ENCODE results near the gene VAMP2.

The VAMP2 gene

DNA sequence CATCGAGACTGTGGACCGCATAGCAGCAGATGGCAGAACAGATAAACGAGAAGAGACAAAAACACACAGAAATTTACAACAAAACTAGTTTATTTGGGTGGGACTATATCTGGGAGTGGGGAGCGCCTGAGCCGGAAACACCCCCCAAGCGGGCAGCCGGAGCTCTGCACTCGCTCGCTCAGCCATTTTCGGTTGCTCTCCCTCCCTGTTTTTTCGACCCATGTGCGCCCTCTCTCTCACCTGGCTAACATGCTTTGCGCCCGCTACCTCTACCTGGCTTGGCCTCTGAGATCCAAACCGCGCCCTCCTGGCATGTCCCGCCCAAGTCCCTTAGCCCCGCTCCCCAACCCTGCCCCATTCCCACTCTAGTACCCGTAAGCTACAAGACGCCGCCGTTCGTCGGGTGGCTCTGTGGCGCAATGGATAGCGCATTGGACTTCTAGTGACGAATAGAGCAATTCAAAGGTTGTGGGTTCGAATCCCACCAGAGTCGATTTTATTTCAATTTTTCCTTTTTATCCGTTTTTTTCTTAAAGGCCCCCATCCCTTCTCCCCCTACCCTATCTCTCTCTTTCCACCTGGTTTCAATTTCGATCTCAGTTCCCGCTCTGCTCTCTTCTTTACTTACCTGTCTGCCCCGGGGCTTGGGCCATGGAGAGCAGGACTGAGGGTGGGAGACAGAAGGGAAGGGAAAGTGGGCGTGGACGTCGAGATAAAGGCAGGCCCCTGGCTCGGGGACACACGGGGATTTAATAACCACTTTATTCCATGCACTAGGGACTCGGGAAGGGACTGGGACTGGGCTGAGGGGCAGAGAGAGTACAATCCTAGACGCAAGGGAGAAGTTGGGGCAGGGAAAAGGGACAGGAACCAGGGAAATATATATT lies 42.0 kb downstream of the VAMP2 start:
- TF ChIP-seq, protein P1, sequence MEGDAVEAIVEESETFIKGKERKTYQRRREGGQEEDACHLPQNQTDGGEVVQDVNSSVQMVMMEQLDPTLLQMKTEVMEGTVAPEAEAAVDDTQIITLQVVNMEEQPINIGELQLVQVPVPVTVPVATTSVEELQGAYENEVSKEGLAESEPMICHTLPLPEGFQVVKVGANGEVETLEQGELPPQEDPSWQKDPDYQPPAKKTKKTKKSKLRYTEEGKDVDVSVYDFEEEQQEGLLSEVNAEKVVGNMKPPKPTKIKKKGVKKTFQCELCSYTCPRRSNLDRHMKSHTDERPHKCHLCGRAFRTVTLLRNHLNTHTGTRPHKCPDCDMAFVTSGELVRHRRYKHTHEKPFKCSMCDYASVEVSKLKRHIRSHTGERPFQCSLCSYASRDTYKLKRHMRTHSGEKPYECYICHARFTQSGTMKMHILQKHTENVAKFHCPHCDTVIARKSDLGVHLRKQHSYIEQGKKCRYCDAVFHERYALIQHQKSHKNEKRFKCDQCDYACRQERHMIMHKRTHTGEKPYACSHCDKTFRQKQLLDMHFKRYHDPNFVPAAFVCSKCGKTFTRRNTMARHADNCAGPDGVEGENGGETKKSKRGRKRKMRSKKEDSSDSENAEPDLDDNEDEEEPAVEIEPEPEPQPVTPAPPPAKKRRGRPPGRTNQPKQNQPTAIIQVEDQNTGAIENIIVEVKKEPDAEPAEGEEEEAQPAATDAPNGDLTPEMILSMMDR (IDR thresholded peaks at IDR 0.05; ENCODE audit: insufficient read depth, low read depth, low read length, missing control alignments), result peak; percentile 39
- H3K4me3 ChIP-seq (ENCODE audit: low read length), result peak overlapping the region; percentile 66
- DNase-seq (ENCODE audit: low read depth), result peak; percentile 87

DNA sequence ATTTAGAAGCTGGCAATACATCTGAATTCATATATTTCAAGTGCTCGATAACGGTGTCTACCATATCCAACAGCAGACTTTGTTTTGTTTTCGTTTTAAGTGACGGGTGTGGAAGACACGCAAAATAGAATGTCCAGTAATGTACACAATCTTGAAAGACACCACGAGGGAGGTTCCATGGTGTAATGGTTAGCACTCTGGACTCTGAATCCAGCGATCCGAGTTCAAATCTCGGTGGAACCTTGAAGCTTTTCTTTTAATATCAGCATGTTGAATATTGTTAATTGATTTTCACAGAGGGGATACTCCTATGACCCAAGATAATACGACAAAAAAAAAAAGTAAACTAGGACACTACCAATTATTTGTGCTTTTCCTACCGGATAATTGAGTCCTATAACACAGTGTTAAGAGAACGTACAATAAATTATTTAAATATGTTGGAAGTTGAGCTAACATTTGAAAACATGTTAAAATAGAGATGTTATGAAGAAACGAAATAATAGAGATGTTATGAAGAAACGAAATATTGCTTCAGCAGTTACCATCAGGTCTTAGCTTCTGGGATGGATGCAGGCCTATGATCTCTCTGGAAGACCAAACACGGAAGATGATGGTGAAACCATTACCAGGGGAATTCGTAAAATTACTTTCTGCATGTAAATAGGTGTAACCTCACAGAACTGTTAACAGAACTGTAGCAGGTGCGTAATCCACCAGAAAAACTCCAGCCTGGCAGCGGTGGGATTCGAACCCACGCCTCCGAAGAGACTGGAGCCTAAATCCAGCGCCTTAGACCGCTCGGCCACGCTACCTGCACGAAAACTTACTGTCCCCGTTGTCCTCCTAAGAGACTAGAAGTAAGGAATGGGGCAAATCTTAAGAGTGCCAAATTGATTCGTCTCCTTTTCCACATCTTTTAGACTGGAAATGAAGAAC lies 42.9 kb downstream of the VAMP2 start:
- peak; percentile 89 for DNase-seq (ENCODE audit: low read depth)
- TF ChIP-seq, protein P1 (IDR thresholded peaks at IDR 0.05; ENCODE audit: insufficient read depth, low read depth, low read length, missing control alignments), result no peak
- H3K4me3 ChIP-seq (ENCODE audit: low read length), result peak overlapping the region; percentile 66

DNA sequence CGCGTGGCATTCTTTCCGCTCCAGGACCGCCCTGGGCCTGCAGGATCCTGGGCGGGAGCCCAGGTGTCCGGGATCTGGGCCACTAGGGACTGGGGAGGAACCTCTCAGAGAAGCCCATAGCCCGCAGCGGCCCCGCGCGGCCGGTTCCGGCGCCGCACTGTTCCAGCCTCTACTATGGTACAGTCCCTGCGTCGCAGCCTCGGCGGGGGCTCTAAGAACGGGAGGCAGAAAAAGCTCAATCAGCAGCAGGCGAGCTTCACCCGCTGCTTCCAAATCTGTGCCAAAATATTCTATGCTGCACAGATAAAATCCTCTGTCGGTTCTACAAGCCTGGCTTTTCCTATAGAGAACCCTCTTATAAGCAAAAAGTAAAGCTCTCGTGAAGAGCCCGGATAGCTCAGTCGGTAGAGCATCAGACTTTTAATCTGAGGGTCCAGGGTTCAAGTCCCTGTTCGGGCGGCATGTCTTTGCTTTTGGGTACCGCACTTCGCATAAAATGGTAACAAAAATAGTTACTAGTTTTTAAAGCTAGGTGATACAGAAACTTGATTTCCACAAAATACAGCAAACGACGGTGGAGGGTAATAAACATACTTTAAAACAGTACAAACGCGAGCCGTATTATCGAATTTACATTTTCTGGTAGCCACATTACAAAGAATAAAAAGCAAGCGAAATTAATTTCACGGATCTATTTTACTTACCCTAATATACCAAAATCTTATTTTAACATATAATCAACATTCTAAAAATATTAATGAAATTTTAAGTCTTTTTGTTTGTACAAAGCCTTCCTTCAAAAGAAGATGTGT lies 43.8 kb downstream of the VAMP2 start:
- TF ChIP-seq, protein P1 (IDR thresholded peaks at IDR 0.05; ENCODE audit: insufficient read depth, low read depth, low read length, missing control alignments), result peak; percentile 84
- peak overlapping the region; percentile 60 for H3K4me3 ChIP-seq (ENCODE audit: low read length)
- peak; percentile 79 for DNase-seq (ENCODE audit: low read depth)

DNA sequence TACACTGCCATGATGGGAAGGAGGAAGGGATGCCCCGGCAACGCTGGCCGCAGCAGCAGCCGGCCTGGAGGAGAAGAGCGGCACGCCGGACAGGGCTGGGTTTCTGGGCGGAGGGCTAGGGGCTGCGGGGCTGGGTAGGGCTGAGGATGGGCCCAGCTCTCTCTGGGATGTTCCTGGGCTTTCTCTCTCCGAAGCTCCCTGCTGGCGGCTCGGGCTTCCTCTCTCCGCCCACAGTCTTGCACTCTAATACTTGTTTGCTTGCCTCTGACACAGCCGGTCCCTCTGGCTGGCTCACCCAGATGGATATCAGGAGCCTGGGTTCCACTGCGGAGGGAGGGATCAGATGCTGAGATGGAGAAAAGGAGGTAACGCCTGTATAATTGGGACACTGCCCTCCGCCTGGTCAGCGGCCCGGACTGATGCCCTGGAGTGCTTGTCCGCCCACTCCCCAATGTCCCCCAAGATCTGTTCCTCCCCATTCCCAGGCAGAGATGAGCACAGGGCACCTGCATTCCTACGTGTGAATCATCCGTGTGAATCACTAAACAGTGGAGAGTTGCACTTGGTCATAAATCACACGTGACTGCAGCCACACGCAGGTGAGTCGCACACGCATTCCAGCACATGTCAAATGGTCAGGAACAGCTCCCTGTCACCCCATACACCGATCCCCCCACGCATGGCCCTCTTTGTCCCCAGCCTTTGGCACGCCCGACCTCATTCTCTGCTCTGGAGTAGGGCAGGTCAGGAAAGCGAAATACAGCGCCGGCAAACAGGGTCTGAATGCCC lies 44.6 kb downstream of the VAMP2 start, which contains the start of gene ALOXE3:
Gene ALOXE3, minus strand, starts transcription at position 535 of the 789 bp plus-strand sequence. Its CDS starts 524 bp downstream, at position 11.
- peak within 1 kb of the TSS; percentile 60 for H3K4me3 ChIP-seq (ENCODE audit: low read length)

DNA sequence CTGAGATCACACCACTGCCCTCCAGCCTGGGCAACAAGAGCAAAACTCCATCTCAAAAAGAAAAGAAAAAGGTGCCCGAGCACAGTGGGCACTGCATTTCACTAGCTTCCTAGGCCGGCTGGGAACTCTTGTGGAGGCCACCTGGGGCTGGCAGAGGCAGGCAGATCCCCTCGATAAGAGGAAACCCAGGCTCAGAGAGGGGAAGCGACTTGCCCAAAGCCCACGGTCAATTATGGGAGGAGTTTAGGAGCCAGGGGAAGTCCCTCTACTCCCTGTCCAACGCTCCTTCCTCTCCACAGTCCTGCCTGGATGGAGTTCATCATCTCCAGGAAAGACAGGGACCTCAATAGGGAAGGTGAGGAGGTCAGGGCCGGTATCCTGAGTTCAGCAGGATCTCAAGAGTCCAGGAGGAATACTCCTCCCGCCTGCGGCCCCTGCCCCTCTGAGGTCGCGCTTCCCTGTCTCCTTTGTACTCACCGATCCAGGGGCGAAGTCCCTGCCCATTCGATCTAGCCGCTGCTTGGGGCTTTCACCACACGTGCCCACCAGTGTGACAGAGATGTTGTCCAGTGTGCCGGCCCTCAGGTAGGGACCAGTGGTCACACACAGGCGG lies 45.3 kb downstream of the VAMP2 start:
- TF ChIP-seq, protein P1 (IDR thresholded peaks at IDR 0.05; ENCODE audit: insufficient read depth, low read depth, low read length, missing control alignments), result no peak
- no peak for DNase-seq (ENCODE audit: low read depth)
- H3K4me3 ChIP-seq (ENCODE audit: low read length), result peak overlapping the region; percentile 60

More for the DNA sequence above, 44.6 kb downstream of the VAMP2 start, which contains the start of gene ALOXE3:
- TF ChIP-seq, protein P1 (IDR thresholded peaks at IDR 0.05; ENCODE audit: insufficient read depth, low read depth, low read length, missing control alignments), result no peak
- DNase-seq (ENCODE audit: low read depth), result peak; percentile 97

Data from epithelial cell of esophagus (primary cell).